GM23338 (cell line): ENCODE measurements around the gene LSM14A. TPM values are rescaled to one million over a fixed set of nuclear protein-coding genes. Genes with fewer than 3 reads are reported as not detected.
A peak's percentile ranks its signal among the peaks of the same experiment; 100 is the strongest.
"Not testable (repeated sequence)": the region's sequence is repeated elsewhere in the genome, so short reads cannot be mapped to it uniquely, and the experiment has no call there.

Source experiments
- ATAC-seq: fragments of 200-7000 bp; cut with Tn5 transposase; 3 replicates; pipeline ENCODE4 v1.9.1; 2020
- DNase-seq: peaks from one replicate; pipeline ENCODE4 v3.0.0-alpha.2; 2015; ENCODE audit warnings: low spot score
- H2AFZ ChIP-seq: fragments of 200-600 bp; sonication (generic); 2 replicates; pipeline ENCODE4 v1.8.0; 2016; ENCODE audit warnings: antibody characterized with exemption, mild to moderate bottlenecking, moderate library complexity
- H3F3A ChIP-seq: fragments of 200-600 bp; sonication (generic); replicated peaks from 2 replicates; pipeline ENCODE4 v1.8.0; 2017; ENCODE audit warnings: antibody characterized with exemption, mixed run types, low read depth
- H3K27ac ChIP-seq: fragments of 200-600 bp; sonication (generic); 2 replicates; pipeline ENCODE4 v1.6.1; 2016; ENCODE audit warnings: low read depth
- H3K27me3 ChIP-seq: fragments of 200-600 bp; sonication (generic); 2 replicates; pipeline ENCODE4 v1.8.0; 2016; ENCODE audit warnings: mild to moderate bottlenecking, mixed run types, moderate library complexity; ENCODE audit not compliant: insufficient read depth
- H3K36me3 ChIP-seq: fragments of 200-600 bp; sonication (generic); 2 replicates; pipeline ENCODE4 v1.8.0; 2016; ENCODE audit warnings: mild to moderate bottlenecking; ENCODE audit not compliant: insufficient read depth
- H3K4me1 ChIP-seq: fragments of 200-600 bp; sonication (generic); 2 replicates; pipeline ENCODE4 v1.8.0; 2016; ENCODE audit warnings: mild to moderate bottlenecking, moderate library complexity; ENCODE audit not compliant: insufficient read depth
- H3K4me2 ChIP-seq: fragments of 200-600 bp; sonication (generic); 2 replicates; pipeline ENCODE4 v1.7.1; 2017; ENCODE audit warnings: mixed run types
- H3K4me3 ChIP-seq: fragments of 200-600 bp; sonication (generic); 2 replicates; pipeline ENCODE4 v1.6.1; 2016; ENCODE audit warnings: mixed run types
- H3K79me2 ChIP-seq: fragments of 200-600 bp; sonication (generic); replicated peaks from 2 replicates; pipeline ENCODE4 v1.8.0; 2017; ENCODE audit warnings: mild to moderate bottlenecking; ENCODE audit not compliant: insufficient read depth
- H3K9me2 ChIP-seq: fragments of 200-600 bp; sonication (generic); 2 replicates; pipeline ENCODE4 v1.8.0; 2017; ENCODE audit not compliant: insufficient read depth
- H4K20me1 ChIP-seq: fragments of 200-600 bp; sonication (generic); replicated peaks from 2 replicates; pipeline ENCODE4 v1.8.0; 2017; ENCODE audit warnings: mild to moderate bottlenecking; ENCODE audit not compliant: insufficient read depth
- H3K27ac Mint-ChIP-seq: 2 replicates; pipeline ENCODE4 v1.8.0; 2020; ENCODE audit warnings: inconsistent platforms, mild to moderate bottlenecking, moderate library complexity, mixed read lengths
- H3K27me3 Mint-ChIP-seq: 3 replicates; pipeline ENCODE4 v1.8.0; 2022; ENCODE audit warnings: low read depth, mild to moderate bottlenecking, moderate library complexity, mixed read lengths, inconsistent platforms; ENCODE audit not compliant: insufficient read depth, poor library complexity
- H3K36me3 Mint-ChIP-seq: 3 replicates; pipeline ENCODE4 v1.8.0; 2021; ENCODE audit warnings: low read depth, mild to moderate bottlenecking, inconsistent platforms, moderate library complexity, mixed read lengths
- H3K4me1 Mint-ChIP-seq: 3 replicates; pipeline ENCODE4 v1.8.0; 2020; ENCODE audit warnings: mild to moderate bottlenecking, inconsistent platforms, mixed read lengths
- H3K4me3 Mint-ChIP-seq: 3 replicates; pipeline ENCODE4 v1.8.0; 2021; ENCODE audit warnings: moderate library complexity, mild to moderate bottlenecking, inconsistent platforms, mixed read lengths
- H3K9me3 Mint-ChIP-seq: 3 replicates; pipeline ENCODE4 v1.8.0; 2020; ENCODE audit warnings: moderate library complexity, mild to moderate bottlenecking, inconsistent platforms, mixed read lengths
- CREB1 ChIP-seq: fragments of 250-450 bp; sonication (Bioruptor Pico); IDR thresholded peaks from 2 replicates; pipeline ENCODE4 v1.5.0; 2020; ENCODE audit warnings: low read depth, mild to moderate bottlenecking, moderate library complexity
- CTCF ChIP-seq, 2 experiments: fragments of 200-600 bp in 1 of 2; sonication (generic) in 1 of 2; conservative IDR thresholded peaks; 2 replicates each; pipeline versions ENCODE4 v1.5.1 to v1.6.1; 2016 to 2017; ENCODE audit warnings: antibody characterized with exemption in 2 of 2, low read depth in 2 of 2, mild to moderate bottlenecking in 2 of 2, moderate library complexity in 1 of 2
- ETS1 ChIP-seq: IDR thresholded peaks from 2 replicates; pipeline ENCODE4 v1.6.1; 2016; ENCODE audit warnings: antibody characterized with exemption
- EZH2 ChIP-seq: fragments of 200-600 bp; sonication (generic); IDR thresholded peaks from one replicate; pipeline ENCODE4 v1.8.0; 2017; ENCODE audit warnings: antibody characterized with exemption, mild to moderate bottlenecking, low read depth; ENCODE audit not compliant: unreplicated experiment
- EZH2phosphoT487 ChIP-seq: fragments of 200-600 bp; sonication (generic); IDR thresholded peaks from one replicate; pipeline ENCODE4 v1.8.1; 2018; ENCODE audit warnings: antibody characterized with exemption; ENCODE audit not compliant: unreplicated experiment
- JUNB ChIP-seq: IDR thresholded peaks from one replicate; pipeline ENCODE4 v1.6.1; 2016; ENCODE audit warnings: antibody characterized with exemption; ENCODE audit not compliant: unreplicated experiment
- POLR2AphosphoS5 ChIP-seq: IDR thresholded peaks from 2 replicates; pipeline ENCODE4 v1.6.1; 2016; ENCODE audit warnings: antibody characterized with exemption, low read depth
- REST ChIP-seq: IDR thresholded peaks from one replicate; pipeline ENCODE4 v1.6.1; 2018; ENCODE audit warnings: antibody characterized with exemption; ENCODE audit not compliant: unreplicated experiment
- STAT1 ChIP-seq: IDR thresholded peaks from one replicate; pipeline ENCODE4 v1.6.1; 2016; ENCODE audit warnings: antibody characterized with exemption; ENCODE audit not compliant: unreplicated experiment
- ZNF114 ChIP-seq: fragments of 250-450 bp; sonication (Bioruptor Pico); IDR thresholded peaks from 2 replicates; pipeline ENCODE4 v1.5.0; 2020; ENCODE audit warnings: mild to moderate bottlenecking, moderate library complexity
- ZNF331 ChIP-seq: fragments of 250-450 bp; sonication (Bioruptor Pico); IDR thresholded peaks from 2 replicates; pipeline ENCODE4 v1.5.0; 2020; ENCODE audit warnings: low read depth, mild to moderate bottlenecking, moderate library complexity
- polyA plus RNA-seq: library from polyadenylated mRNA; unstranded; fragments of >200 nt; fragmentation: Nextera tagmentation; extraction: Ambion mirVana; gene quantifications from 2 replicates; pipeline ENCODE4 v1.2.1, GENCODE V29; 2016
- total RNA-seq: library from RNA; depleted of rRNA; stranded (reverse); fragments of >200 nt; shearing (Covaris generic); gene quantifications from 2 replicates; pipeline ENCODE4 v1.2.3, GENCODE V29; 2014

Gene LSM14A
- total and polyA plus RNA-seq, 2 experiments from 2014 or later, result 109 to 166 TPM

GRCh38 chr19:34172661-34173192, 423 bp downstream of the LSM14A start (continued):
- TF ChIP-seq ZNF331 (CRISPR knock-in tag) (no peak), POLR2AphosphoS5 (no peak; the same call in 1 of the 2 replicates), ETS1 (no peak), EZH2phosphoT487 (no peak), REST (no peak), STAT1 (no peak), EZH2 (no peak), JUNB (no peak), CTCF (conservative IDR thresholded peaks at IDR 0.05; ENCODE audit: low read depth in 2 of 2) (no peak), CREB1 (no peak)

- Histone ChIP-seq H3K4me3 (peak overlapping the region; percentile 63), H3K9me2 (no peaks in the 10 kb centered on the region), H4K20me1 (peaks cover 46% of the 10 kb centered on the region), H3K36me3 (no peaks in the 10 kb centered on the region), H3K4me1 (peaks cover 31% of the 10 kb centered on the region), H3K27ac (peak overlapping the region; percentile 94), H3K79me2 (peaks cover 60% of the 10 kb centered on the region), H3F3A (peaks cover 3% of the 10 kb centered on the region; the same call in 1 of the 2 replicates), H2AFZ (no peak overlapping the region), H3K4me2 (peak overlapping the region; percentile 80), H3K27me3 (no peaks in the 10 kb centered on the region)
- H3K4me3 Mint-ChIP-seq, result peak overlapping the region; percentile 91
- peaks cover 12% of the 10 kb centered on the region for H3K27me3 Mint-ChIP-seq
- peaks cover 34% of the 10 kb centered on the region for H3K4me1 Mint-ChIP-seq
- peaks cover 21% of the 10 kb centered on the region for H3K36me3 Mint-ChIP-seq
- peaks cover 3% of the 10 kb centered on the region; the same call in 1 of the 3 replicates for H3K9me3 Mint-ChIP-seq
- DNase-seq (peak; percentile 92), ATAC-seq (peak; percentile 42)
- TF ChIP-seq ZNF114 (CRISPR knock-in tag) (no peak), CTCF (conservative IDR thresholded peaks at IDR 0.05; ENCODE audit: low read depth in 2 of 2) (peak in 1 of 2 experiments; percentile 37; a peak in 2 of 4 replicates), EZH2 (no peak), POLR2AphosphoS5 (0 out of 2 replicates have a peak, but pooled peaks have one; percentile 16)
- peak overlapping the region; percentile 99 for H3K27ac Mint-ChIP-seq
These were observed 1.1 kb downstream of the LSM14A start for GRCh38 chr19:34173193-34173956.

GRCh38 chr19:34175173-34175572, 2.9 kb downstream of the LSM14A start:
- H3K27ac Mint-ChIP-seq, H3K27ac ChIP-seq, H3K9me3 Mint-ChIP-seq, H3K36me3 ChIP-seq, ATAC-seq, H3K27me3 ChIP-seq, DNase-seq, H3F3A ChIP-seq, H2AFZ ChIP-seq, H3K9me2 ChIP-seq: not testable (repeated sequence)
- Histone ChIP-seq H3K4me1 (peaks cover 31% of the 10 kb centered on the region), H3K79me2 (peaks cover 78% of the 10 kb centered on the region), H3K4me3 (peak overlapping the region; percentile 21), H4K20me1 (peaks cover 63% of the 10 kb centered on the region), H3K4me2 (peak overlapping the region; percentile 15)
- peaks cover 12% of the 10 kb centered on the region for H3K27me3 Mint-ChIP-seq
- peaks cover 23% of the 10 kb centered on the region for H3K36me3 Mint-ChIP-seq
- H3K4me1 Mint-ChIP-seq, result peaks cover 41% of the 10 kb centered on the region
- peak overlapping the region; percentile 50; the same call in 2 of the 3 replicates for H3K4me3 Mint-ChIP-seq
